Stimulated activated CD4-positive, alpha-beta T cell treated with anti-CD3 and anti-CD28 coated beads, Interleukin-1b, Interleukin-23, amount 100 ng/mL, for 1 hour (primary cell): ENCODE results near the gene ANKRD40.
"Not testable (repeated sequence)": the region's sequence is repeated elsewhere in the genome, so short reads cannot be mapped to it uniquely, and the experiment has no call there.

ENCODE experiments used
- DNase-seq, 2 donors: peaks; one replicate each; pipeline ENCODE4 v3.0.0-alpha.2; 2020; ENCODE audit warnings: low read depth in 2 of 2

The ANKRD40 gene

DNA sequence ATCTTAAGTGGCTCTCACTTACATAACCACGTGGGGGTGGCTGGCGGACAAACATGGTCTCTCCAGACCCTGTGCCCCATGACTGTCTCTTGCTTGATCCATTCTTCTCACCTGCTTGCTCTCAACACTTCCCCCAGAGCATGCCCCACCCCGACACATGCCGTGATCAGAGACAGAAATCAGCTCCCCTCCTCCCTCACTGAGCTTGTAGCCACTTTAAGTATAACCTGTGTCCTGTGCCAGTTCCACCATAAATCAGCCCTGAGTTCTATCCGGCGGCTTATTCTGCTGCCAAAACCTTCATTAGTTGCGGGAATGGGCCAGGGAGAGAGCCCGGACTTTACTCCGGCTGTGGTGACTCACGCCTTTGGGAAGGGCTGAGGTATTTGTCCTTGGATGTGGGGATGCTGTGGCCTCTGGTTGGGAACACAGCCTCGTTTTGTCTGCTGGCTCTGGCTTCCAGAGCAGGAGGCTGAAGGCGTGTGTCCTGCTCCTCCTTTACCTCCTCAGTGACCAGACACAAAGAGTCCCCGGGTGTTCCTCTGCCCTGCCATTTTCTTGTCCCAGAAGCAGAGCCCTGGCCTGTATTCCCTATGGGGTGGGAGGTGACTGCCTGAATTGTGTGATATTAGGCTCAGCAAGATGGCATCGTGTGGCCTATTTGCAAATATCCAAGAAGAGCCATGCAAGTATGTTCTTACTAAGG, 21.1 kb downstream of the ANKRD40 start:
- DNase-seq, result no peak

DNA sequence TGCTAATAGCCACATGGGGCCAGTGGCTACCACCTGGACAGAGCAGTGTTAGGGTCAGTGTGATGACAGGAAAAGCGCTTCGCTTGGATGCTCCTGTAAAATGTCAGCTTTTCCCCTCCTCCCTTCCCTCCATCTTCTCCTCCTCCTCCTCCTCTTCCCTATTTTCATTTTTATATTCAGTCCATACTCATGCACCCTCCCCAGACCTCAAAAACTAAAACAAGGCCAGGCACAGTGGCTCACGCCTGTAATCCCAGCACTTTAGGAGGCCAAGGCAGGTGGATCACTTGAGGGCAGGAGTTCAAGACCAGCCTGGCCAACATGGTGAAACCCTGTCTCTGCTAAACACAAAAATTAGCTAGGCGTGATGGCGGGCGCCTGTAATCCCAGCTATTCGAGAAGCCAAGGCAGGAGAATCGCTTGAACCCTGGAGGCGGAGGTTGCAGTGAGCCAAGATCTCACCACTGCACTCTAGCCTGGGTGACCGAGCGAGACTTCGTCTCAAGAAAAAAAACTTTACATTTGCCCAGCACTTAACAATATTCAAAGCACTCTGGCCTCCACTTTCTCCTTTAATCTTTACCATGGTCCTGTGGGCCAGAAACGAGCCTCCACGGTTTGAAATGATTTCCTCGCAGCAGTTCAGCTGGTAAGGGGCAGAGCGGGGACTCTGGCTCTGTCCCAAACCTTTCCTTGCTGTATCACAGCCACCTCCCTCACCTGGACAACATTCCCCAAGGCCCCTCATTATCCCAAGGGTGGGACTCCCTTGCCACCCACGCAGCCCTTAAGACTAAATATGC, 21.8 kb downstream of the ANKRD40 start:
- DNase-seq, result no peak

DNA sequence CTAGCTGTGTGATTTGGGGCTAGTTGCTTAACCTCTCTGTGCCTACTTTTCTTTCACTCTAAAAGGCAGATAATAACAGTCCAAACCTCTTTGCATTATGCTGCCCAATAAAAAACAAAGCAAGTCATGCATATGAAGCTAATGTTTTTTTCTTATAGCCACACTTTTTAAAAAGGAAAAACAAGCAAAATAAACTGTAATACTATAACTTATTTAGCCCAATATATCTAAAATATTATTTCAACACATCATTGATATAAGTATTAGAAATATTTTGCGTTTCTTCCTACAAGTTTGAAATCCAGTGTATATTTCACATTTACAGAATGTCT, 22.4 kb downstream of the ANKRD40 start:
- no peak for DNase-seq

DNA sequence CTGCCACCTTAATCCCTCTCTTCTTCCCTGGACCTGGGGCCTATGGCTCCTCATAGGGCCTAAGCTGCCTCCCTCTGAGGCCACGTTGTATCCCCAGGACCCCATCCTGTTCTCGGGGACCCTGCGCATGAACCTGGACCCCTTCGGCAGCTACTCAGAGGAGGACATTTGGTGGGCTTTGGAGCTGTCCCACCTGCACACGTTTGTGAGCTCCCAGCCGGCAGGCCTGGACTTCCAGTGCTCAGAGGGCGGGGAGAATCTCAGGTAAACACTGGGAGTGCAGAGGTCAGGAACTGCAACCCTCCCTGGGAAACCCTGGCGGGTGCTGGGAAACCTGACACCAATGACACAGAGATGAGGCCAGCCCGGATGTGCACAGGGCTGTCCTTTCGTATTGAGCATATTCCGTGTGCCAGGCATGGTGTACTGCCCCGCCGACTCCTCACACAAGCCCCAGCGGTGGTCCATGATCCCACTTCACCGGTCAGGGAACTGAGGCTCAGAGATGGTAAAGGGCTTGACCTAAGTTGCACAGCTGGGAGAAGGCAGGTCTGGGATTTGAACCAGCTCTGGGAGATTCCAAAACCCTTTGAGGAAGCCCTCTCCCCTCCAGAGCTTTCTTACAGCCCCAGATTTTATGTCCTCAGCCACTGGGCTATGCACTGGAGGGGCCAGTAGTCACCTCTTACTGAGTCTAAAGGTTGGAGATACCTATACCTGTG, 22.9 kb downstream of the ANKRD40 start:
- DNase-seq, result no peak

DNA sequence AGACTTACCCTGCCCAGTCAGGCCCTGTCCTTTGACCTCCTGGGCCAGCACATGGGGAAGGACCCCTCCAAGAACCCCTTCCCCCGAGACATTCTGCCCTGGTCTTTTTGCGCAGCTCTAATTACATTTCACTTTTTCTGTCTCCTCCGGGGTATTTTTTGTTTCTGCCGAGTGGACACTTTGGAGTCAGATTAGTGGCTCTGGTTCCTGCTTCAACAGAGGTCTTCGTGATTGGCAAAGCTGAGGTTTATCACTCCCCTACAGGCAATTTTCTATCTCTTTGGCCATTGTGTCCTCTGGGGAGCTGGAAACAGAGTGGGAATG, 23.5 kb downstream of the ANKRD40 start:
- no peak for DNase-seq

DNA sequence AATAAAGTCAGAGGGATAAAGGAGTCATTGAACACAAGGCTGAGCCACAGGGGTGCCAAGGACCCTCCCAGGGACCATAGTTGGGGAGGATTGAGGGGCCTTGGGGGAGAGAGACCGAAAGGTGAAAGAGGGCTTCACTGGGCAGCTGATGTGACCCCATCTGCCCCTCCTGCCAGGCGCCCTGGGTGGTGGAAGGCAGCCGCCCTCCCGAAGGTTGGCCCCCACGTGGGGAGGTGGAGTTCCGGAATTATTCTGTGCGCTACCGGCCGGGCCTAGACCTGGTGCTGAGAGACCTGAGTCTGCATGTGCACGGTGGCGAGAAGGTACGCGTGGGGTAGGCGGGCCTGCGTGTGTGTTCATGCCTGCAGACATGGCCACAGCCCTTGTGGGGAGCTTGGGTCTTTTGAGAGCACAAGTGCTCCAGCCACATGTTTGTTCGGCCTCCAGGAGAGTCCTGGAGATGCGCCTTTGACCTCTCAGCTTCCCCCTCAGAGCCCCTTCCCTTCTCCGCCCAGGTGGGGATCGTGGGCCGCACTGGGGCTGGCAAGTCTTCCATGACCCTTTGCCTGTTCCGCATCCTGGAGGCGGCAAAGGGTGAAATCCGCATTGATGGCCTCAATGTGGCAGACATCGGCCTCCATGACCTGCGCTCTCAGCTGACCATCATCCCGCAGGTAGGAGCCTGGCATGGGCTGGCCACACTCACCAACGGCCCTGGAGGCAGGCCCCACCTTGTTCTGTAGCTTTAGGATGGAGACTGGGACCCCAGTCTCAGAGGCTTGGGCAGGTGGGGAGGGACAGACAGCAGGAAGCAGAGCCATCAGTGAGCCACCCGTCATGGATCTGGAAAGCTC, 24.1 kb downstream of the ANKRD40 start:
- no peak for DNase-seq

DNA sequence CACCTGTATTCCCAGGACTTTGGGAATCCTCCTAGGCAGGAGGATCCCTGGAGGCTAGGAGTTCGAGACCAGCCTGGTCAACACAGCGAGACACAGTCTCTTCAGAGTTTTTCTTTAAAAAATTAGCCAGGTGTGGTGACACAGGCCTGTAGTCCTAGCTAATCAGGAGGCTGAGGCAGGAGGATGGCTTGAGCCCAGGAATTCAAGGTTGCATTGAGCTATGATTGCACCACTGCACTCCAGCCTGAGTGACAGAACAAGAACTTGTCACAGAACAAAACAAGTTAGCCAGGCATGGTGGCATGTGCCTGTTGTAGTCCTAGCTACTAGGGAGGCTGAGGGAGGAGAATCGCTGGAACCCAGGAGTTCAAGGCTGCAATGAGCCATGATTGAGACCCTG, 24.8 kb downstream of the ANKRD40 start:
- DNase-seq, result no peak

DNA sequence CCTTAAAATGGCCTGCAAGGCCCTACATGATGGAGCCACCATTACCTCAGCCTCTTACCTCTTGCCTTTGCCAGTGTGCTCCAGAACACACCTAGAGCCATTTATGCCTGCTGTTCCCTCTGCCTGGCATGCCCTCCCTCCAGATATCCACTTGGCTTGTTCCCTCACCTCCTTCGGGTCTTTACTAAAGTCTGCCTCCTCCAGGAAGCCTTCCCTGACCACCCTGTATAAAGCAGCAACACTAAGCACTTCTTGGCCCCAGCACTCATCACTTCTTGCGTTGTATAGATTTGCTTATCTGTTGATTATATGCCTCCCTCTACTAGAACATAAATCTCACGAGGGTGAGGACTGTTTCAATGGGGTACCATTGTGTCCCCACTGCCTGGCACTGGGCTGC, 25.3 kb downstream of the ANKRD40 start:
- DNase-seq, result no peak

DNA sequence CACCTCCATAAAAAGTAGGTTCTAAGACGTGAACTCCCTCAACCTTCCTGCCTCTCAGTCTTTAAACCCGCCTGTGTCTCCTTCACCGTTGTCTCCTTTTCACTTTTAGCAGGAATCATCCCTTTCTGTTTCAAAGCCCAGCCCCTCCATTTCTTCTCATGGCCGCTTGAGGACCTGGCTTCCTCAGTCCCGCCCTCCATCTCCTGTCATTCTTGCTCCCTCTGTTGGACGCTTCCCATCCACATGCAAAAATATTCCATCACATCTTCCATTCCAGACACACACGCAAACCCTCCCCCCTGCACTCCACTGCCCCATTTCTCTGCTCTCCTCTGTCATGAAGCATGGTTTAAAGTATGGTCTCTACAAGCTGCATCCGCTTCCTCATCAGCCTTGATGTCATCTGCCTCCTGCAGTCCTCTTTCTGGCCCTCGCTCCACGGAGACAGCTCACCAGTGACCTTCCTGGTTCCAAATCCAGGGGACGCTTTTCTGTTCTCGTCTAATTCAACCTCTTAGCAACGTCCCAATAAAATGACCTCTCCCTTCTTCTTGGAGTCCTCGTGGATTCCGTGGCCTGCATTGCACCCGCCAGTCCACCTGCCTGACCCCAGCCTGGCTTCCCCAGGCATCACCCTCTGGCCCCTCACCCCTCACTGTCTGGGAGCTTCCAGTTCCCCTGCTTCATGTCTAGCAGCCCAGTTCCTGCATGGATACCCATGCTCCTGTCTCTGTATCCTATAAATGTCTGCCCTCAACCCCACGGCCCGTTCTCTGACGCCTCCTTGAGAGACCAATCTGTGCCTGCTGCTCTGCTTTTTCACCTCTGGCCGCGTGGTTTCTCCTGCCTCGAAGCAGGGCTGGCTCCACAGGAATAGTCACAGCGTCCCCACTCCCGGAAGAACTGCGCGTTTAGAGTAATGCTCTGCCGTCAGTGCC, 26.2 kb downstream of the ANKRD40 start:
- DNase-seq, result no peak

DNA sequence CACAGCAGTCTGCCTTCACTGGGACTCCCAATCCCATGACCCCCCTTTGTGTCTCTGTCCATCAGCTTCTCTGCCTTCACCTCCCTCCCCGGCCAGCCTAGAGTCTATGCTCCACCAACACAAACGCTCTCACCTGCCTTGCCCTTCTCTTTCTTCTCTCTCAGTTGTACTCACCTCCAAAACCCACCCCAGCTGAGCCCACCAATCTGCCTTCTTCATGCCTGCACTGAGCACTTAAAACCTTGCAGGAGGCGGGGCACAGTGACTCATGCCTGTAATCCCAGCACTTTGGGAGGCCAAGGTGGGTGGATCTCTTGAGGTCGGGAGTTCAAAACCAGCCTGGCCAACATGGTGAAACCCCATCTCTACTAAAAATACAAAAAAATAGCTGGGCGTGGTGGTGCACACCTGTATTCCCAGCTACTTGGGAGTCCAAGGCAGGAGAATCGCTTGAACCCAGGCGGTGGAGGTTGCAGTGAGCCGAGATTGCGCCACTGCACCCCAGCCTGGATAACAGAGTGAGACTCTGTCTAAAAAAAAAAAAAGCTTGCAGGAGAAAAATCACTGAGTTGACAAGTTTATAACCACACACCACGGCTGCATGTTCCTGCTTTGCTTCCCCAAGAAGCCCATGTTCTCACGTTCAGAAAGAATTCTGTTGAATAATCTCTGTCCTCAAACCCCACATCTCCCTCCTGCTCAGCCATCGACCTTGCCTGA, 27.0 kb downstream of the ANKRD40 start:
- DNase-seq, result not testable (repeated sequence)

DNA sequence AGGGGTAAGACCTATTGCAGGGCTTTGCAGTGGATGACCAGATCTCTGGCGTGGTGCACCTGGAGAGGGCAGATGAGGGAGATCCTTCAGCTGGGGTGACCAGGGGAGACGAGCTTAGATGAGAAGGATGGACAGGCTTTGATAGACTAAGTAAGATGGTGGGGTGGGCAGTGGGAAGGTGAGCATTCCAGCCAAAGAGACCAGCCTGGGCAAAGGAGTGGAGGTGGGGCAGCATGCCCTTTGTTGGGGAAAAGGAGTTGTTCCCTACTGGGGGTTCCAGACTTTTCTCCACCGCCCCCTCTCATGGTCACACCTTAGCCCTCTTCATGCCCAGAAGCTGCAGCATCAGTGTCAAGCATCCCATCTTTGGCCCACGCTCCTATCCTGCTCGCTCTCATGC, 27.6 kb downstream of the ANKRD40 start:
- no peak for DNase-seq

DNA sequence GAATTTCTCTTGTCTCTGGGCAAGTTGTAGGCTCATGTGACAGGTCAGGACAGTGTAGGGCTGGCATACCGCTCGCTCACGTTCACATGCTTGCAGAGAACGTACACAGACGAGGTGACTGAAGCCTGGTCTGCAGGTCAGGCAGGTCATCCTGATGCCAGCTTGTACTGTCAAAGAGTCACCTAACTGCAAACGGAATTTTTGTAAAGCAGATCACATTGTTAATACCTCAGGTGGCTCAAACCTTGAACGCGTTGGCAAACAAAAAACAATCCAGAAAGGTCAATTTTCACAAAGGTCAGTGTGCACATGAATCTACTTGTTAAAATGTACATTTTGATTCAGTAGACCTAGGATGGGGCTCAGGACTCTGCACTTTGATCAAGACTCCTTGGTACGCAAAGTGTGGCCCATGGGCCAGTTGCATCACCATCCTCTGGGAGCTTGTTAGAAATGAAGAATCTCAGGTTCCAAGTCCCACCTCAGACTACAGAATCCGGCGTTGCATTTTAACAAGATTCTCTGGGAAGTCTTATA, 28.6 kb downstream of the ANKRD40 start:
- no peak for DNase-seq

DNA sequence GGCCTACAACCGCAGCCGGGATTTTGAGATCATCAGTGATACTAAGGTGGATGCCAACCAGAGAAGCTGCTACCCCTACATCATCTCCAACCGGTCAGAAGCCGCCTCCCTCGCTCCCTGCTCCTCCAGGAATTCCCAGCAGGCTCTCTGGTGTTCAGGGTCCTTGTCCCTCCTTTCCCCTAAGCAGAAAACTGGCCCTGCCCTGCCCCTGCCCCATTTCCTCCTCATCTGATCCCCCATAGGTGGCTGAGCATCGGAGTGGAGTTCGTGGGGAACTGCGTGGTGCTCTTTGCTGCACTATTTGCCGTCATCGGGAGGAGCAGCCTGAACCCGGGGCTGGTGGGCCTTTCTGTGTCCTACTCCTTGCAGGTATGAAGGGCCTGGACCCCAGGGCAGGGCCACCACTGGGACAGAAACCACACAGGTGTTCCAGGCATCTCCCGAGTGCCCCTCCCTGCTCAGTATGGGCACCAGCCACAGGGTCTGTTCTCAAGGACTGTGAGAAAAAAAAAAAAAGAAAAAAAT, 29.8 kb downstream of the ANKRD40 start:
- no peak for DNase-seq

DNA sequence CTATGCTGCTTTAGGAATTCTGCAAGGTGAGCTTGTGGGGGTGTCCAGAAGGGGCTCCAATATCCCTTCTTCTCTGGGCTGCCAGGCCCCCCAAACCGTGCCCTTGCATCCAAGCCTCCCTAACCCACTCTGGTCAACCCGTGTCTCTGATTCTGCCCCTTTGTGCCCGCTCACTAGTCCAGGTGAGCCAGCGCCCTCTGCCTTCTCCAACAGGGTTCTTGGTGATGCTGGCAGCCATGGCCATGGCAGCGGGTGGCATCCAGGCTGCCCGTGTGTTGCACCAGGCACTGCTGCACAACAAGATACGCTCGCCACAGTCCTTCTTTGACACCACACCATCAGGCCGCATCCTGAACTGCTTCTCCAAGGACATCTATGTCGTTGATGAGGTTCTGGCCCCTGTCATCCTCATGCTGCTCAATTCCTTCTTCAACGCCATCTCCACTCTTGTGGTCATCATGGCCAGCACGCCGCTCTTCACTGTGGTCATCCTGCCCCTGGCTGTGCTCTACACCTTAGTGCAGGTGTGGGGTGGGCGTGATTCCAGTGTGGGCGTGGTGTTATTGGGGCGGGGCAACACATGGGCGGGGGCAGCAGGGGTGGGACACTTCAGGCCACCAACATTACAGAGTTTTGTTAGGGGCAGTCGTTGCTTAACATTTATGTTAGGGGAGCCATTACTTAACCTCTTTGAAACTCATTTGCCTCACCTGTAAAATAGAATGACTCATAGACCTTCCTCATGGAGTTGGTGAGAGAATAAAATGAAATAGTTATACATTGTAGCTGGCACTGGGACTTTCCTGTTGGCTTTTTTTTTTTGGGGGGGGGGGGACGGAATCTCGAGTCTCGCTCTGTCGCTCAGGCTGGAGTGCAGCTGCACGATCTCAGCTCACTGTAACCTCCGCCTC, 31.4 kb downstream of the ANKRD40 start:
- DNase-seq, result no peak

DNA sequence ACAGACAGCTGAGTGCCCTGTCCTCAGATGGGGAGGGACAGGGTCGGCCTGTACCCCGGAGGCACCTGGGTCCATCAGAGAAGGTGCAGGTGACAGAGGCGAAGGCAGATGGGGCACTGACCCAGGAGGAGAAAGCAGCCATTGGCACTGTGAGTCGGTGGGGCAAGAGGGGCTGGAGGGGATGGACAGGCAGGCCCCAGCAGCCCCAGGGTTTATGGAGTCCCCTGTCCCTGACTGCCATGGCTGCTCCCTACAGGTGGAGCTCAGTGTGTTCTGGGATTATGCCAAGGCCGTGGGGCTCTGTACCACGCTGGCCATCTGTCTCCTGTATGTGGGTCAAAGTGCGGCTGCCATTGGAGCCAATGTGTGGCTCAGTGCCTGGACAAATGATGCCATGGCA, 32.1 kb downstream of the ANKRD40 start:
- DNase-seq, result no peak

DNA sequence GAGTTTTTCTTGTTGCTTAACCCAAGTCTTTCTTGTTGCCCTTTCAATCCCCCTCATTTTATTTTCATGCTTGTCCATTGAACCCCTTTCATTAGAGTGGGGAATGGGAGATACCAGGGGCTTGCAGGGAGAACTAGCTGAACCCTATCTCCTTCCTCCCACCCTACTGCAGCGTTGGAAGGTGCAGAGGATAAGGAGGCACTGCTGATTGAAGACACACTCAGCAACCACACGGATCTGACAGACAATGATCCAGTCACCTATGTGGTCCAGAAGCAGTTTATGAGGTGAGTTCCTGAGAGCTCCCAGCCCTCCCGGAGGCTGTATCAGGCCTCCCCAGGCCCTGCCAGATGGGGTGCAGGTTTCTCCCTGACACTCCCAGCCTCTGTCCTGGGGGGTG, 32.5 kb downstream of the ANKRD40 start:
- DNase-seq, result no peak

DNA sequence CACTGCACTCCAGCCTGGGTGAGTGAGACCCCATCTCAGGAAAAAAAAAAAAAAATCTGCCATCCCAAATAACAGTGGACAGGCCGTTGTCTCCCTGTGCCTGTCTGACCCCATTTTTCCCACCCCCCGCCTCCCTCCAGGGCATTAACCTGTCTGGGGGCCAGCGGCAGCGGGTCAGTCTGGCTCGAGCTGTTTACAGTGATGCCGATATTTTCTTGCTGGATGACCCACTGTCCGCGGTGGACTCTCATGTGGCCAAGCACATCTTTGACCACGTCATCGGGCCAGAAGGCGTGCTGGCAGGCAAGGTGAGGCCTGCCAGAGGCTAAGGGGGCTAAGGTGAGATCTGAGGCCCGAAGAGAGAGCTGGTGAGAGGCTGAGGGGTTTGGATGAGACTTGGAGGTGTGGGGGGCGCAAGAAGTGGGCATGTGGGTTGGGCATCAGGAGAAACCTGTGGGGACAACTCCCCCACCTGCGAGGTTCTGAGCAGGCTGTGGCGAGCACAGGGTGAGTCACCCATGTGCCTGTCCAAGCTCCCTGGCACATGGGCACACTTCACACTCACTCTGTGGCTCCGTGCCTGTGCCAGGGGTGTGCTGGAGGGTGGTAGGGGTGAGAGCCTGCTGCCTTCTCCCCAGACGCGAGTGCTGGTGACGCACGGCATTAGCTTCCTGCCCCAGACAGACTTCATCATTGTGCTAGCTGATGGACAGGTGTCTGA, 34.7 kb downstream of the ANKRD40 start:
- no peak for DNase-seq

DNA sequence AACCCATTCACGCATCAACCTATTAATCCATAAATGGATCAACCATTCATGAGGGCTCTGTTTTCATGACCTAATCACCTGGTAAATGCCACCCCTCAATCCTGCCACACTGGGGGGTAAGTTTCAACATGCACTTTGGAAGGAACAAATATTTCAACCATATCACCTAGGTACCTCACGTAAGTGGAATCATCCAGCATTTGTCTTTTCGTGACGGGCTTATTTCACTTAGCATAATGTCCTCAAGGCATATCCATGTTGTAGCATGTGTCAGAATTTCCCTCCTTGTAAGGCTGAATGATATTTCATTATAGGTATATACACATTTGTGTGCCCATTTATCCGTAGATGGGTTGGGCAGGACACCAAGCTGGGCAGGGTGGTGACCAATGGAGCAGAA, 35.6 kb downstream of the ANKRD40 start:
- no peak for DNase-seq
